Tibial nerve (tissue), 3 donors: Measurements from ENCODE around the gene GOLGA8B.

Experiments used
- CTCF ChIP-seq, 5 experiments: fragments of 200-600 bp in 3 of 5; fragments of 450-650 bp in 2 of 5; sonication (generic) in 3 of 5; IDR thresholded peaks; one replicate each; pipeline ENCODE4 v1.5.1; 2016 to 2019; ENCODE audit warnings: antibody characterized with exemption in 5 of 5, mild to moderate bottlenecking in 3 of 5, moderate library complexity in 2 of 5
- POLR2A ChIP-seq, 2 donors: fragments of 450-650 bp; IDR thresholded peaks; one replicate each; pipeline ENCODE4 v1.6.1; 2017; ENCODE audit warnings: antibody characterized with exemption in 2 of 2, mild to moderate bottlenecking in 2 of 2, moderate library complexity in 2 of 2

DNA sequence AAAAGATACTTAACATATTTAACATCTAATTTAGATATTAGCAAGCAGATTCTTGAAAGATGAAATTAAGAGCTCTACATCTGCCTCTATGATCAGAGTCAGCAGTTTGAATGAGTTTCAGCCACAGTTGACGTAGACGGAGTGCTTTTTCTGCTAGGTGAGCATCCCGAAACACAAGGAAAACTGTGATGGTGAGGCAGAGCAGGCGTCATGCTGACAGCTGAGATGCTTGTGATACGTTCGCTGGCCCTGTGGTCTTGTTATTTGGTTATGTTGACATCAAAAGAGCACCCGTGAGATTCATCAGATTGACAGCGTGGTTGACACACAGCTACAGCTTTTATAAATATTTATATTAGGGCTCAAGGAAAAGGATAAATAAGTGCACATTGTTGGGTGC, 19.6 kb upstream of the GOLGA8B start:
- TF ChIP-seq CTCF (IDR thresholded peaks at IDR 0.05) (no peak), POLR2A (IDR thresholded peaks at IDR 0.05) (no peak)
